ENCODE data around the gene KCNQ1. TPM values are rescaled to one million over a fixed set of nuclear protein-coding genes. Genes with fewer than 3 reads are reported as not detected.

Gene KCNQ1
- total RNA-seq, 4 donors from 2014 or later: 0.89 to 2.2 (median 1.3) TPM

DNA sequence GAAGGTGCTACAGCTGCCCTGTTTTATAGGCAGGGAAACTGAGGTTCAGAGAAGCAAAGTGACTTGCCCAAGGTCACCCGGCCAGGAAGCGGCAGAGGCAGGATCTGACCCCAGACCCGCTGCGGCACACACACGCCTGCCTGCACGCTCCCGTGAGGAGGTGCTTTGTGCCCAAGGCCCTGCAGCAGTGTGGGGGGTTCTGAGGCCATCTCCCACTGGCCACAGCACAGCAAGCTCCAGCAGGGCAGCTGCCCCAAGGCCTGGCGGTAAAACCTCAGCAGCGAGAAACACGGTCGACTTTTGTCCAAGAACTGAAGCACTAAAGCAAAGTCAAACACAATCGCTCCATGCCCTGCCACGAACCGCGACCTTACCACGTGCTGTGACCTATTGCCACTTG is 398.1 kb downstream of the KCNQ1 start:
- TF ChIP-seq POLR2AphosphoS5 (IDR thresholded peaks at IDR 0.05): no peak
- TF ChIP-seq EP300 (IDR thresholded peaks at IDR 0.05): no peak
- TF ChIP-seq CTCF (IDR thresholded peaks at IDR 0.05): no peak
- no peak for TF ChIP-seq POLR2A (IDR thresholded peaks at IDR 0.05)
- Histone ChIP-seq H3K4me3 (no peak overlapping the region), H3K27me3 (no peaks in the 10 kb centered on the region), H3K36me3 (no peaks in the 10 kb centered on the region), H3K27ac (no peak overlapping the region), H3K9me3 (no peaks in the 10 kb centered on the region), H3K4me1 (peaks cover 9% of the 10 kb centered on the region)
- DNase-seq (ENCODE audit: low spot score in 2 of 2): no peak
- 100% methylated on average over 3 of the region's 16 CpGs for WGBS

GRCh38 chr11:2843551-2843950 is 398.7 kb downstream of the KCNQ1 start:
- Histone ChIP-seq H3K27ac (no peak overlapping the region), H3K9me3 (no peaks in the 10 kb centered on the region), H3K4me1 (peaks cover 9% of the 10 kb centered on the region), H3K36me3 (no peaks in the 10 kb centered on the region), H3K27me3 (no peaks in the 10 kb centered on the region), H3K4me3 (no peak overlapping the region)
- DNase-seq (ENCODE audit: low spot score in 2 of 2): no peak
- TF ChIP-seq CTCF (IDR thresholded peaks at IDR 0.05): no peak
- TF ChIP-seq EP300 (IDR thresholded peaks at IDR 0.05): no peak
- TF ChIP-seq POLR2AphosphoS5 (IDR thresholded peaks at IDR 0.05): no peak
- no peak for TF ChIP-seq POLR2A (IDR thresholded peaks at IDR 0.05)
- WGBS: 59% methylated on average over 14 of the region's 14 CpGs

DNA sequence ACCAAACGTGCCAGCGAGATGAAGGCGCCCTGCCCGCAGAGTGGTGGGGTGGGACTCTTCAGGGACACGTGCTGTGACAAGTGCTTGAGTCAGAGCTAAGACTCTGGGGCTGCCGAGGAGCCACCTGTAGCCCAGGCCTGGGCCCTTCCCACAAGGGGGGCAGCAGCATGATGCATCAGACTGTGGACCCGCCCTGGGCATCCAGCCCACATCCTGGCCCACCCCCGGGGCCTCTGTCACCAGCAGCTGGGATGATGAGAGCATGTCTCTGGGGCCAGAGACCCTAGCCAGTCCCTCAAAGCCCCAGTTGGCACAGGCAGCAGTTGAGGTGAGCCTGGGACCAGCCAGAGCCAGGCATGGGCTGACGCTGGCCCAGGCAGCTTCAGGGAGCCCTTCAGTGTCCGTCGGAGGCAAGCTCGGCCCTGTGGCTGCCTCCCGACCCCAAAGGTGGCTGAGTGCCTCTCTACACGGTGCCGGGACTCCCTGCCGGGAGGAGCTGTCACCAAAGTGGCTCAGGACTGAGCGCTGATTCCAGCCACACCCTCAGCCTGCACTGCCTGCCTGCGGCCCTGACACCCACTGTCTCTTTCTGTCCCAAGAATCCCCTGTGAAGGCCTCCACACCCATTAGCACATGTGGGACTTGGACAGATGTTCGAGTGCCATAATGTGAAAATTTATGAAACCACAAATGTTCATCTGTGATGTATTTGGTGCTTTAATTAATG is 399.5 kb downstream of the KCNQ1 start:
- Histone ChIP-seq H3K9me3 (no peaks in the 10 kb centered on the region), H3K27me3 (no peaks in the 10 kb centered on the region), H3K4me1 (peaks cover 9% of the 10 kb centered on the region), H3K4me3 (no peak overlapping the region), H3K36me3 (no peaks in the 10 kb centered on the region), H3K27ac (no peak overlapping the region)
- TF ChIP-seq EP300 (IDR thresholded peaks at IDR 0.05) (no peak), CTCF (IDR thresholded peaks at IDR 0.05) (no peak), POLR2AphosphoS5 (IDR thresholded peaks at IDR 0.05) (no peak), POLR2A (IDR thresholded peaks at IDR 0.05) (no peak)
- 54% methylated on average over 8 of the region's 19 CpGs for WGBS
- no peak for DNase-seq (ENCODE audit: low spot score in 2 of 2)

DNA sequence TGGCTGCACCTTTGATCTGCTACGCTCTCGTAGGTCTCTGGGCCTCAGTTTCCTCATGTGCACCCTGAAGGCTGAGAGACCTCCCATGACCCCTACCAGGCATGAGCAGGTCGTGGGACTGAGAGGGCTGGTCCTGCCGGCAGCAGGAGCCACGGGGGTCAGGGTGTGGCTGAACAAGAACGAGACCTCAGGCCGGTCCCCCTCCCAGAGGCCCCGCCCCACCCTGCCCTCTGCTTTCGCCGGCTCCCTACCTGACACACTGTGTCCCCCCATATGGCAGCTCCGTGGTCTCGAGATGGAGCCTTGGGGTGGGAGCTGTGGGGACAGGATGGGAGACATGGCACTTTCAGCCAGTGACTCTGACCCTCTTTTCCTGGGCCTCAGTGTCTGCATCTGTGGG is 400.2 kb downstream of the KCNQ1 start:
- Histone ChIP-seq H3K27ac (no peak overlapping the region), H3K4me1 (peaks cover 9% of the 10 kb centered on the region), H3K27me3 (no peaks in the 10 kb centered on the region), H3K9me3 (no peaks in the 10 kb centered on the region), H3K36me3 (no peaks in the 10 kb centered on the region), H3K4me3 (no peak overlapping the region)
- DNase-seq (ENCODE audit: low spot score in 2 of 2): no peak
- WGBS: 83% methylated on average over 6 of the region's 12 CpGs
- TF ChIP-seq CTCF (IDR thresholded peaks at IDR 0.05) (no peak), POLR2A (IDR thresholded peaks at IDR 0.05) (no peak), POLR2AphosphoS5 (IDR thresholded peaks at IDR 0.05) (no peak), EP300 (IDR thresholded peaks at IDR 0.05) (no peak)

GRCh38 chr11:2846056-2846455 is 401.2 kb downstream of the KCNQ1 start:
- no peaks in the 10 kb centered on the region for H3K27me3 ChIP-seq
- H3K9me3 ChIP-seq: no peaks in the 10 kb centered on the region
- H3K4me1 ChIP-seq: peaks cover 9% of the 10 kb centered on the region
- DNase-seq (ENCODE audit: low spot score in 2 of 2): no peak
- H3K4me3 ChIP-seq: no peak overlapping the region
- H3K27ac ChIP-seq: no peak overlapping the region
- WGBS: 63% methylated on average over 6 of the region's 17 CpGs
- TF ChIP-seq EP300 (IDR thresholded peaks at IDR 0.05) (no peak), POLR2AphosphoS5 (IDR thresholded peaks at IDR 0.05) (no peak), CTCF (IDR thresholded peaks at IDR 0.05) (no peak), POLR2A (IDR thresholded peaks at IDR 0.05) (no peak)
- H3K36me3 ChIP-seq: no peaks in the 10 kb centered on the region
